Measurements from ENCODE around the gene RBM39.
A peak's percentile ranks its signal among the peaks of the same experiment; 100 is the strongest.

The RBM39 gene

DNA sequence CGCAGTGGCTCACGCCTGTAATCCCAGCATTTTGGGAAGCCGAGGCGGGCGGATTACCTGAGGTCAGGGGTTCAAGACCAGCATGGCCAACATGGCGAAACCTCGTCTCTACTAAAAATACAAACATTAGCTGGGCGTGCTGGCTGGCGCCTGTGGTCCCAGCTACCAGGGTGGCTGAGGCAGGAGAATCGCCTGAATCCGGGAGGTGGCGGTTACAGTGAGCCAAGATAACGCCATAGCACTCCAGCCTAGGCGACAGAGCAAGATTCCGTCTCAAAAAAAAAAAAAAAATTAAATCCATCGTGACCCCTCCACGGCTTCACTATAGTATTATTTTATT lies 76.1 kb downstream of the RBM39 start:
- no peak for DNase-seq

DNA sequence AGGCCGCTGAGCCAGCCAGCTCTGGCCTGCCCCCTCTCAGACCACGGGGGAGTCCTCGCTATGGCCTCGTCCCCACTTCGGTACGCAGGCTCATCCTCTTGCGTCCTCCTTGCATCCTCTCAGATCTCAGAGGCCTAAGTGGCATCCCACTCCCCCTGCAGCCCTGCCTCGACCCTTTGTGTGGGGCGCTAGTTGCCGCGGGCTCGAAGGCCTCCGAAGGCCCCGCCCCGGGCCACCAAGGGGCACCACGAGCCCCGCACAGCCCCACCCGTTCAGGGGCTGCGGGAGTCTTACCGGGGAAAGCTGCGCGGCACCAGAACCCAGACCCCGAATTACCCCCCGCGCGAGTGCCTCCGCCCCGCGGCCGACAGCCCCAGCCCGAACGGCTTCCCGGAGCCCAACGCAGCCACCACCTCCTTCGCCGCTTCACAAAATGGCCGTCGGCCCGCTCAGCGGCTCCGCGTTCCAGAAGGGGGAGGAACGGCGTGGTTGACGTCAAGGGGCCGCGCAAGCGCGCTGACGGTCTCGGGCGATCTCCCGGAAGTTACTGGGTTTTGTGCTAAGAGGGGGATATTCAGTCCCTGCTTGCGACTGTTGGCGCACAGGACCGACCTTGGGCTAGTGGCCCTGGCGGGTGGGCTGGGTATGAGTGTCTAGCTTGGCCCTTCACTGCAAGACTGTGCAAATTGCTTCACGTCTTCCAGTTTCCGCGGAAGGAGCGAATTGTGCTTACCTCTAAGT lies 77.4 kb downstream of the RBM39 start, which contains the start of the genes CPNE1 and RBM12:
Gene CPNE1 (minus strand): TSS at position 435 of the 741 bp plus-strand sequence. CDS start 31,977 bp downstream, outside the sequence.
Gene RBM12 (minus strand): TSS at position 435 of the 741 bp plus-strand sequence. CDS start 9,578 bp downstream, outside the sequence.
- peak; percentile 78 for DNase-seq

DNA sequence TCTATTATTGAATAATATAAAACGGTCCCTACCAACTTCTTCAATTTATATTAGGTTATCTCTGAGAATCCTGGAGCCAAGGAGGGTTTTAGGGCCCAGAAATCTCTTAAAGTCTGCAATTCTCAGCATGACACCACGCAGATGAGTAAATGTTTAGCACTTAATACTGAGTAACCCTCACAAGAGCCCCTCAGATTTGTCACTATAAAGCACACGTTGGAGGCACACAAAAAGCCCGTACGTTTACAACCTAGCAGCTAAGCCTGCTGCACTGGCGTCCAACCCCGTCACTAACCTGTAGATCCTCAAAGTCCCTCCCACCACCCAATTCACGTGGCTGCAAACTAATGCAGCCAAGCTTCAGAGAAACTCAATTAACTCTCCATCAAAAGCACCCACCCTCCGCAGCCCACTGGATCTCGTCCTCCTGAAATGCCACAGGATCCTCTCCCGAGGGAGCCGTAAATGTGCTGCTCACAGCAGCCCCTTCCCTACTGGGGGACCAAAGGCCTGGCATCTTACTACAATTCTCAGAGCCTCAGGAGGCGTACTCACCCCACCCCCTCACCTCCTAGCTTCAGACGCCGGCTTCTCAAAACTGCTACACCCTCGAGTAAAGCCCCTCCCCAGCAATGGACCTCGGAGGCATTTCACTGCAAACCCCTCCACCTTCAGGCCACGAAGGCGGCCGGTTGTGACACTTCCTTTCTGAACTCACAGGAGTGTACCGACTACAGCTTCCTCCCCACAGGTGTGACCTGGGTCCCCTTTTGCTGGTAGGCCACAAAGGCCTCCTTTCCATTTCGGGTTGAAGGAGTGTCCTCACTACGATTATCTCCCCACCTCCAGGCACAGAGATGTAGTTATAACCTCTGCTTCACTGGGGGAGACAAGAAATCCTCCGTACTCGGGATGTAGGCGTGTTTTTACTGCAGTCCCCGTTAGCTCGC lies 78.3 kb downstream of the RBM39 start:
- DNase-seq, result peak; percentile 22

DNA sequence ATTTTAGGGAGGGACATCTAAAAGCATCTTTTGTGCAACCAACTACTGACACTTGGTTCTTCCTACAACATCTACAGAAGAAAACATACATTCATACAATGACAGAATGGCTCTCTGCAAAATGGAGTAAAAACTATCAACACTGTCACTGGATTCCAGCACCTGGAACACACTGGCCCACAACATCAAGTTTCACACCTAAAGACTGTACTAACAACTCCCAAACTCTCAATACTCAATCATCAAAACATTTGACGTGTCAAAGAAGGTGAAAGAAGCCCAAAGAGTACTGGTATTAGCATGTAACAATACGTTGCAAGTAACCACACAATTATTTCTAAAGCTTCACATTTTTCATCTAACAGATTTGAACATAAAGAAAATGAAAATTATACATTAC lies 79.5 kb downstream of the RBM39 start:
- no peak for DNase-seq

DNA sequence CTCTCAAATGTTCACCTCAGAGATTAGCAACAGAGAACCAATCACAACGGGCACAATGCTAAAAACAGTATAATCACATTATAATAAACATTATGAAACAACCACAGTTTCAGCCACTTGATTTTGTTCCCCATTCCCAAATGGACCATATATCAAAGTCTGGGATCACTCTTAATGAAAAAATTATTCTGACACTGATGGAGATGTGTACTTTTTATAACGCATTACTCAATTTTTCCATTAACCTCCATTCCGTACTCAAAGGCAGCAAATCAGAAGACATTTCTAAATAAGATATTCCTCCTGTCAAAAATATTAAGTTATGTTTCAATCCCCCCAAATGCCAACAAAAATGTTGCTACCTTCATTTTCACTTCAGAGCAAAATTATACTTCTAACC lies 80.2 kb downstream of the RBM39 start:
- DNase-seq, result no peak

DNA sequence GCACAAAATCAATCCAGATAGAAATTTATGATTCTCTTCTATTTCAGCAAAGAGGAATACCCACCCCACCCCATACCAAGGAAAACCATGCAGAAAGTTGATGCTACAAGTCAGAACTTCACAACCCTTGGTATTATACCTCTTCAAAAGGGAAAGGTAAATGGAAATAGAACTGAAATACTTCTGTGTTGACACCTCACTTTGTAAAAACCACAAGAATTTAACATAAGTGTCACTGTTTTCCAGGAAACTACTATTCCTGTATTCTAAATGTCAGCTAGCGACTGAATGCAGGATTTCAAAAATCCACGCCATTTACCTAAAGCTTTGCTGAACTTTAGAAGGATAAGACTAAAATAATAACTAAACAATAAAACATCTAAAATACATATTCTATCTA lies 81.0 kb downstream of the RBM39 start:
- no peak for DNase-seq

DNA sequence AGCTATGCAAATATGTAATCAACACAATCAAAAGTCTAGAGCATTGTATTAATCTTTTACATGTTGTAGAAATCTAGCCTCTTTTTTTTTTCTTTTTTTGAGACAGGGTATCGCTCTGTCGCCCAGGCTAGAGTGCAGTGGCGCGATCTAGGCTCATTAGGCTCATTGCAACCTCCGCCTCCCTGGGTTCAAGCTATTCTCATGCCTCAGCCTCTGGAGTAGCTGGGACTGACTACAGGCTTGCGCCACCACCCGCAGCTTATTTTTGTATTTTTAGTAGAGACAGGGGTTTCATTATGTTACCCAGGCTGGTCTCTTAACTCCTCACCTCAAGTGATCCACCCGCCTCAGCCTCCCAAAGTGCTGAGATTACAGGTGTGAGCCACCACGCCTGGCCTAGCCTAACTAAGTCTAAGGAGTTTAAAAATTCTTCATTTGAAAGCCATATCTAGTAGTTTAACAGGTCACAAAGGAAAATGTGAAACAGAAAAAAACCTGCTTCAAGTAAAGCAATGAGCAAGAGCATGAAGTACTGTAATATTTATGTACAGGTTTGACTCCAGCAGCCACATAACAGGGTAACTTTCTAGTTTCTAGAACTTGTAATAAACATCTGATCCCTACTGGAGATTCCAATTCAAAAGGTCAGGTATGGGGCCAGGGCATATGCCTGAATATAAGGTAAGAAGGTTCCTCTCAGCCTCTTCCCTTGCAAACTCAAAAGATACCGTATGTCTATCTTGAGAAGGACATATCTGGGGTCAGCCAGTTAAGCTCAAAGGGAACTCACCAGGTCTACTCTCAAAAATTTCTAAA lies 81.7 kb downstream of the RBM39 start:
- DNase-seq, result no peak

DNA sequence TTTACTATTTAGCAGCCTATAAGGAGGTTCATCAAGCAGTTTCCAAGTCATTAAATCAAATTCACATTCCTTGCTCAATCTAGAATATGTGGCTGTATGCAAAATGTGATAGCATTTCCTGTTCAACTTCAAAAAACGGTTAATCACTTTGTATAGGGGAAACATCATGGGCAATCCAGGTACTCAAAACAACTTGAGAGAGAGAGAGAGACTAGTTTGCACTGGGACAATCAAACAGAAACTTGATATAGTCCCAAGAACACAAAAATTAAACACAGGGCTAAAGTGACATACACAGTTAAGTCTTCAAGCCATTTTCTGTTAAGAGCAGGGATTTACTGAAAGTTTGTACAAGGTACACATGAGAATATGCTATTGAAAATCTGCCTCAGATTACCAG lies 84.8 kb downstream of the RBM39 start:
- no peak for DNase-seq

DNA sequence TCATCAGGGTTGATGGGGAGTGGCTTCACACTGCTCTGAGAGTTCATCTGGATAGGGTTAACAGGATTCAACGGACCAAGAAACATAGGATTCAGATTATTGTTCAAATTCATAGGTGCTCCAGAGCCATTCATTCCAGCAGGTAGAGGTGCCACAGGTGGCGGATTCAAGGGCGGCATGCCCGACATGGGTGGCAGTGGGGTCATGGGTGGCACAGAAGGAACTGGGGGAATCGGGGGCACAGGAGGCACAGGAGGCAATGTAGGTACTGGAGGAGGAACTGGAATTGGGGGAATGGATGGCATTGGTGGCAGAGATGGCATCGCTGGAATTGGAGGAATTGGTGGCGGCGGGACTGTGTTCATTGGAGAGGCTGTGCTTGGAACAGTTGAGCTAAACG lies 87.6 kb downstream of the RBM39 start:
- DNase-seq, result no peak

DNA sequence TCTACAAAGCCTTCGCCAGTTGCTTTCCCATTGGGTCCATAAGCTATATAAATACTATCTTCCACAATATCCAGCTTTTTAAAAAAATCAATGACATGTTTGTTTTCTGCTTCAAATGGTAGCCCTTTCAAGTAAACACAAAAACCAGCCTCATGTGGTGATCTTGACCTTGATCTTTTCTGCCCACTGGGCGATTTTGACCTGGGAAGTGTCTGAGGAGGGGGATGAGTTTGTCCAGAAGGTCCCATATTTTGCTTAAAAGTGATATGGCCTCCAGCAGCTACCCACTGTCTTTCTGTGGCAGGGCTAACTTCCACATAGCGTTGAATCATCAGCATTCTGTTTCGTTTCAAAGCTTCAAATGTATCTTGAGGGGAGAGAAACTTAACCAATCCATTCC lies 88.2 kb downstream of the RBM39 start:
- no peak for DNase-seq

Data from SHP77 treated with DMSO at 0.1 percent for 48 hours (cell line).